Adrenal gland (tissue), 12 donors: ENCODE measurements around the gene PRKCA. TPM values are rescaled to one million over a fixed set of nuclear protein-coding genes. Genes with fewer than 3 reads are reported as not detected.

Experiments
- DNase-seq, 7 donors: peaks; one replicate each; pipeline ENCODE4 v3.0.0-alpha.2; 2019 to 2020
- H3K27ac ChIP-seq, 5 donors: fragments of 200-600 bp; sonication (generic) in 4 of 5; 1 replicate in 3 of 5; 2 replicates in 2 of 5; pipeline versions ENCODE4 v1.5.1 to v1.8.0; 2016 to 2020; ENCODE audit warnings: mild to moderate bottlenecking in 1 of 5
- H3K27me3 ChIP-seq: fragments of 200-600 bp; 2 replicates; pipeline ENCODE4 v1.8.0; 2021
- H3K36me3 ChIP-seq, 2 donors: fragments of 200-600 bp; replicated peaks in 1 of 2; 1 replicate in 1 of 2; 2 replicates in 1 of 2; pipeline versions ENCODE4 v1.5.1 to v1.8.0; 2018 to 2022
- H3K4me1 ChIP-seq, 2 donors: fragments of 200-600 bp; replicated peaks in 1 of 2; 1 replicate in 1 of 2; 2 replicates in 1 of 2; pipeline versions ENCODE4 v1.5.1 to v1.8.0; 2018 to 2021
- H3K4me3 ChIP-seq, 4 donors: fragments of 200-600 bp; sonication (generic) in 3 of 4; one replicate each; pipeline ENCODE4 v1.5.1; 2016 to 2018
- H3K9me3 ChIP-seq, 3 donors: fragments of 200-600 bp; sonication (generic) in 1 of 3; replicated peaks in 1 of 3; 1 replicate in 2 of 3; 2 replicates in 1 of 3; pipeline versions ENCODE4 v1.5.1 to v1.8.0; 2016 to 2021
- CTCF ChIP-seq, 6 experiments: fragments of 450-650 bp in 4 of 6; fragments of 200-600 bp in 2 of 6; sonication (generic) in 1 of 6; IDR thresholded peaks; 1 replicate in 5 of 6; 2 replicates in 1 of 6; pipeline versions ENCODE4 v1.5.1 to v1.8.0; 2016 to 2021; ENCODE audit warnings: antibody characterized with exemption in 6 of 6, mild to moderate bottlenecking in 2 of 6, moderate library complexity in 1 of 6
- POLR2A ChIP-seq, 2 donors: fragments of 450-650 bp; IDR thresholded peaks; one replicate each; pipeline ENCODE4 v1.6.1; 2017; ENCODE audit warnings: antibody characterized with exemption in 2 of 2, mild to moderate bottlenecking in 2 of 2, moderate library complexity in 1 of 2
- WGBS, 4 donors: extraction: QIAGEN DNeasy Blood & Tissue Kit in 2 of 4; methylation state at CpG; one replicate each; pipeline versions ENCODE4 v1.1.5 to v1.1.7; 2013 to 2017; 5-methylcytosine and 5-hydroxymethylcytosine counted together
- intact Hi-C, 2 donors: fragments of 100-400 bp; cut with DNase I; formaldehyde crosslinking; loops; one replicate each; pipeline versions ENCODE4 v1.14.1 to v1.15.0; 2022 to 2023
- polyA plus RNA-seq, 3 donors: library from polyadenylated mRNA; stranded (reverse); fragments of 200-250 nt in 2 of 3; fragments of 350-450 nt in 1 of 3; fragmentation: Illumina TruSeq in 1 of 3; extraction: RNeasy Lipid Tissue Mini Kit (QIAGEN cat#74804) in 1 of 3; gene quantifications; one replicate each; pipeline ENCODE4 v1.2.3, GENCODE V29; 2013 to 2014
- total RNA-seq, 9 donors: library from RNA; depleted of rRNA in 4 of 9; stranded (reverse); fragments of >200 nt in 4 of 9; fragments of 120-200 nt in 1 of 9; fragmentation: NEBNext Ultra II Directional in 1 of 9; extraction: Animal tissue kit (Norgen Biotek cat#: 25700) in 1 of 9; gene quantifications; one replicate each; pipeline versions ENCODE4 v1.1.0 to v1.2.4, GENCODE V29; 2013 to 2023
- donor health status: healthy with polysubstance abuse.
- donor health status: Bipolar disorder and iron deficiency.
- donor health status: DM: yes; HTN: yes; CAD: no.
- donor health status: DM: no; HTN: no; CAD: no.
- donor health status: DM: no; HTN: no; CAD: no.
- donor health status: DM: yes; HTN: yes; CAD: no.

Gene PRKCA
- total and polyA plus RNA-seq, 12 donors, result 15.1 to 202 (median 84.1) TPM

GRCh38 chr17:66611397-66611796, 309.0 kb downstream of the PRKCA start:
- H3K4me3 ChIP-seq, result no peak overlapping the region
- no peak for DNase-seq
- intact Hi-C loops, result no loop called here
- no peaks in the 10 kb centered on the region for H3K9me3 ChIP-seq
- no peaks in the 10 kb centered on the region for H3K27me3 ChIP-seq
- no peaks in the 10 kb centered on the region for H3K36me3 ChIP-seq
- TF ChIP-seq CTCF (IDR thresholded peaks at IDR 0.05), result no peak
- TF ChIP-seq POLR2A (IDR thresholded peaks at IDR 0.05), result no peak
- no peak overlapping the region for H3K27ac ChIP-seq
- H3K4me1 ChIP-seq, result no peaks in the 10 kb centered on the region

- no peak for TF ChIP-seq POLR2A (IDR thresholded peaks at IDR 0.05)
- TF ChIP-seq CTCF (IDR thresholded peaks at IDR 0.05), result no peak
- no peaks in the 10 kb centered on the region for H3K36me3 ChIP-seq
- intact Hi-C loops, result no loop called here
- no peaks in the 10 kb centered on the region for H3K9me3 ChIP-seq
- no peaks in the 10 kb centered on the region for H3K27me3 ChIP-seq
- H3K4me1 ChIP-seq, result no peaks in the 10 kb centered on the region
- H3K4me3 ChIP-seq, result no peak overlapping the region
- no peak overlapping the region for H3K27ac ChIP-seq
- 68 to 87% (median 84%) methylated on average over 4 of the region's 4 CpGs for WGBS, 4 donors
- no peak for DNase-seq
These were observed 310.6 kb downstream of the PRKCA start for GRCh38 chr17:66612993-66613392.

GRCh38 chr17:66614469-66614868, 312.1 kb downstream of the PRKCA start:
- no peak for DNase-seq
- 77 to 87% (median 83%) methylated on average over 4 of the region's 4 CpGs for WGBS, 4 donors
- H3K27ac ChIP-seq, result no peak overlapping the region
- H3K4me1 ChIP-seq, result no peaks in the 10 kb centered on the region
- TF ChIP-seq CTCF (IDR thresholded peaks at IDR 0.05) (no peak), POLR2A (IDR thresholded peaks at IDR 0.05) (no peak)
- no peaks in the 10 kb centered on the region for H3K9me3 ChIP-seq
- H3K4me3 ChIP-seq, result no peak overlapping the region
- intact Hi-C loops, result no loop called here
- H3K36me3 ChIP-seq, result no peaks in the 10 kb centered on the region
- no peaks in the 10 kb centered on the region for H3K27me3 ChIP-seq

- no peak for DNase-seq
- TF ChIP-seq CTCF (IDR thresholded peaks at IDR 0.05), result no peak
- TF ChIP-seq POLR2A (IDR thresholded peaks at IDR 0.05), result no peak
- intact Hi-C loops, result no loop called here
- 88 to 92% (median 91%) methylated on average over 6 of the region's 6 CpGs for WGBS, 4 donors
- H3K27me3 ChIP-seq, result no peaks in the 10 kb centered on the region
- H3K4me1 ChIP-seq, result peaks cover 0 to 22% of the 10 kb centered on the region in 2 donors
- no peak overlapping the region for H3K27ac ChIP-seq
- H3K9me3 ChIP-seq, result no peaks in the 10 kb centered on the region
- H3K36me3 ChIP-seq, result no peaks in the 10 kb centered on the region
- no peak overlapping the region for H3K4me3 ChIP-seq
These were observed 316.8 kb downstream of the PRKCA start for GRCh38 chr17:66619206-66619605.
